IMR-90 (cell line): ENCODE measurements around the gene GCNT2. TPM values are rescaled to one million over a fixed set of nuclear protein-coding genes. Genes with fewer than 3 reads are reported as not detected.
A peak's percentile ranks its signal among the peaks of the same experiment; 100 is the strongest.

Experiments used
- ATAC-seq: fragments of 200-7000 bp; cut with Tn5 transposase; 2 replicates; pipeline ENCODE4 v1.9.1; 2020; ENCODE audit warnings: low read depth, mild to moderate bottlenecking, moderate library complexity
- BruUV-seq: library from RNA; stranded (reverse); fragments of 400-500 nt; replicated peaks from 2 replicates; lab custom pipeline; 2021; lab: Mats Ljungman, UMichigan
- CTCF ChIA-PET: fragments of 300-600 bp; formaldehyde crosslinking; extraction: SDS; loops from one replicate; lab custom pipeline; 2021; ENCODE audit warnings: antibody characterized with exemption; lab: Yijun Ruan, JAX
- POLR2A ChIA-PET: fragments of 300-600 bp; sonication (Branson Sonifier 250); formaldehyde crosslinking; loops from one replicate; lab custom pipeline; 2022; ENCODE audit warnings: antibody characterized with exemption; ENCODE audit not compliant: unreplicated experiment; lab: Charles Lee
- DNase-seq: peaks from one replicate; pipeline ENCODE4 v3.0.0; 2013
- H2AFZ ChIP-seq: replicated peaks from 2 replicates; pipeline ENCODE3; 2013; ENCODE audit warnings: low read length, mild to moderate bottlenecking; ENCODE audit not compliant: poor library complexity
- H2AK5ac ChIP-seq: 2 replicates; pipeline ENCODE4 v1.6.1; 2013; ENCODE audit warnings: low read depth, low read length, inconsistent platforms
- H2AK9ac ChIP-seq: replicated peaks from 2 replicates; pipeline ENCODE3; 2013; ENCODE audit warnings: mild to moderate bottlenecking, low read depth, low read length, moderate library complexity; ENCODE audit not compliant: poor library complexity
- H2BK120ac ChIP-seq: 2 replicates; pipeline ENCODE4 v1.6.1; 2013; ENCODE audit warnings: low read depth, low read length, inconsistent platforms
- H2BK15ac ChIP-seq: 3 replicates; pipeline ENCODE4 v1.6.1; 2013; ENCODE audit warnings: low read depth, low read length, inconsistent platforms
- H2BK20ac ChIP-seq: 2 replicates; pipeline ENCODE4 v1.6.1; 2013; ENCODE audit warnings: low read depth, mild to moderate bottlenecking, inconsistent platforms, low read length, moderate library complexity
- H2BK5ac ChIP-seq: 2 replicates; pipeline ENCODE4 v1.6.1; 2013; ENCODE audit warnings: mild to moderate bottlenecking, low read depth, low read length, inconsistent platforms; ENCODE audit not compliant: poor library complexity, severe bottlenecking
- H3K14ac ChIP-seq: replicated peaks from 2 replicates; pipeline ENCODE4 v1.6.1; 2013; ENCODE audit warnings: low read depth, low read length, inconsistent platforms
- H3K18ac ChIP-seq: 2 replicates; pipeline ENCODE4 v1.6.1; 2013; ENCODE audit warnings: low read depth, low read length, control low read depth
- H3K23ac ChIP-seq: 2 replicates; pipeline ENCODE4 v1.6.1; 2013; ENCODE audit warnings: low read depth, low read length, inconsistent platforms
- H3K27ac ChIP-seq: 2 replicates; pipeline ENCODE4 v1.5.1; 2013; ENCODE audit warnings: mild to moderate bottlenecking, control low read depth, low read length; ENCODE audit not compliant: insufficient read depth
- H3K27me3 ChIP-seq: 2 replicates; pipeline ENCODE4 v1.6.1; 2013; ENCODE audit warnings: low read length; ENCODE audit not compliant: control insufficient read depth, insufficient read depth
- H3K36me3 ChIP-seq: 2 replicates; pipeline ENCODE4 v1.6.1; 2013; ENCODE audit warnings: low read length, mixed read lengths; ENCODE audit not compliant: control insufficient read depth, insufficient read depth
- H3K4ac ChIP-seq: 2 replicates; pipeline ENCODE4 v1.6.1; 2013; ENCODE audit warnings: low read depth, low read length, inconsistent platforms
- H3K4me1 ChIP-seq: 2 replicates; pipeline ENCODE4 v1.6.1; 2013; ENCODE audit warnings: low read length, mixed read lengths; ENCODE audit not compliant: control insufficient read depth, insufficient read depth
- H3K4me2 ChIP-seq: 2 replicates; pipeline ENCODE4 v1.6.1; 2013; ENCODE audit warnings: low read depth, mild to moderate bottlenecking, control low read depth, low read length, moderate library complexity
- H3K4me3 ChIP-seq: 2 replicates; pipeline ENCODE4 v1.5.1; 2013; ENCODE audit warnings: low read depth, mild to moderate bottlenecking, control low read depth, low read length, moderate library complexity; ENCODE audit not compliant: insufficient read depth
- H3K56ac ChIP-seq: 2 replicates; pipeline ENCODE4 v1.6.1; 2013; ENCODE audit warnings: low read length, inconsistent platforms; ENCODE audit not compliant: insufficient read depth; ENCODE audit errors: extremely low read depth
- H3K79me1 ChIP-seq, 2 experiments: 2 replicates each; pipeline ENCODE4 v1.6.1; 2013; ENCODE audit warnings: low read length in 2 of 2, inconsistent platforms in 1 of 2, low read depth in 1 of 2
- H3K9ac ChIP-seq: 2 replicates; pipeline ENCODE4 v1.6.1; 2013; ENCODE audit warnings: low read depth, low read length, control low read depth
- H3K9me1 ChIP-seq: 2 replicates; pipeline ENCODE4 v1.6.1; 2013; ENCODE audit warnings: low read length, inconsistent platforms; ENCODE audit not compliant: insufficient read depth
- H3K9me3 ChIP-seq: 2 replicates; pipeline ENCODE4 v1.6.1; 2013; ENCODE audit warnings: low read length; ENCODE audit not compliant: control insufficient read depth, insufficient read depth
- H4K20me1 ChIP-seq: 2 replicates; pipeline ENCODE4 v1.6.1; 2013; ENCODE audit warnings: low read length, inconsistent platforms; ENCODE audit not compliant: insufficient read depth
- H4K5ac ChIP-seq: 2 replicates; pipeline ENCODE4 v1.6.1; 2013; ENCODE audit warnings: mild to moderate bottlenecking, low read depth, low read length, control low read depth
- H4K8ac ChIP-seq, 2 experiments: 2 replicates each; pipeline ENCODE4 v1.6.1; 2013; ENCODE audit warnings: low read depth in 2 of 2, low read length in 2 of 2, control low read depth in 1 of 2, inconsistent platforms in 1 of 2
- H4K91ac ChIP-seq: 2 replicates; pipeline ENCODE4 v1.6.1; 2013; ENCODE audit warnings: low read depth, low read length, inconsistent platforms; ENCODE audit not compliant: insufficient read depth
- POLR2A ChIP-seq: IDR thresholded peaks from 2 replicates; pipeline ENCODE4 v1.6.1; 2012; ENCODE audit warnings: mild to moderate bottlenecking, low read depth, low read length
- WGBS, 2 experiments: methylation state at CpG; one replicate each; pipeline versions ENCODE4 v1.1.5 to v1.1.7; 2013; ENCODE audit warnings: missing lambda C conversion rate in 2 of 2; ENCODE audit not compliant: insufficient read length in 1 of 2; ENCODE audit errors: extremely low coverage in 2 of 2; 5-methylcytosine and 5-hydroxymethylcytosine counted together
- dilution Hi-C: fragments of 300-500 bp; cut with HindIII; formaldehyde crosslinking; loops from one replicate; pipeline ENCODE4 v1.14.3; 2018; ENCODE audit warnings: low sequenced_read_pairs; ENCODE audit not compliant: unreplicated experiment
- in situ Hi-C: fragments of 300-500 bp; cut with MboI; formaldehyde crosslinking; loops from 3 replicates; pipeline ENCODE4 v1.14.3; 2019; ENCODE audit warnings: low sequenced_read_pairs, inconsistent platforms, mixed read lengths
- intact Hi-C: fragments of 100-400 bp; cut with micrococcal nuclease; formaldehyde crosslinking; loops from 2 replicates; pipeline ENCODE4 v1.10.0; 2022
- polyA plus RNA-seq, 3 experiments: library from polyadenylated mRNA; depleted of rRNA; stranded (reverse); fragments of >200 nt; gene quantifications; 2 replicates each; pipeline ENCODE4 v1.2.3, GENCODE V29; 2012; ENCODE audit warnings: low replicate concordance in 1 of 3
- total RNA-seq: library from RNA; depleted of rRNA; stranded (reverse); fragments of >200 nt; gene quantifications from 2 replicates; pipeline ENCODE4 v1.2.3, GENCODE V29; 2012

GCNT2 gene
- total and polyA plus RNA-seq, 2 of the 4 experiments (the other 2 are of a cell fraction) = 0.34 to 0.90 TPM

DNA sequence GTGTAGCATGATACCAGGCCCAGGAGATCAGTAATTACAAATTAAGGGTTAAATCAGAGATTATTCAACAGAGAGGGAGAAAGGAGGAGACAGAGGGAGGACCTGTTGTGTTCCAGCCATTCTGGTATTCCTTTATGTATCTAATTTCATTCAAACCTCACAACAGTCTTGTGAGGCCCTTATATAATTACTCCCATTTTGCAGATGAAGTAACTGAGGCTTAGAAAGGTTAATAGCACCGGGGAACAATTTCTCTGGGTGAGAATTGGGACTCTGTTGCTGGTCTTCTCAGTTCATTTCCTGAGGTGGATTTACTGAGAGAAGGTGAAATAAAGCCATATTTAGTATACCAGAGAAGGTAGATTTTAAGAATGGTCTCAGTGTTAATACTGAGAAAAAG, 106.6 kb downstream of the GCNT2 start:
- Histone ChIP-seq H3K27me3 (no peaks in the 10 kb centered on the region), H4K5ac (peak overlapping the region; percentile 63; the same call in 1 of the 2 replicates), H2BK5ac (no peak overlapping the region), H3K4me1 (no peaks in the 10 kb centered on the region), H4K20me1 (no peaks in the 10 kb centered on the region), H3K4ac (no peak overlapping the region), H3K79me1 (no peaks in the 10 kb centered on the region), H3K14ac (no peak overlapping the region), H3K9me1 (no peaks in the 10 kb centered on the region), H2AK9ac (no peak overlapping the region), H2BK120ac (no peak overlapping the region), H4K91ac (no peak overlapping the region), H3K18ac (no peak overlapping the region), H3K4me2 (no peak overlapping the region), H2BK20ac (no peak overlapping the region), H2AK5ac (no peak overlapping the region), H3K56ac (no peak overlapping the region), H4K8ac (no peak overlapping the region), H3K4me3 (no peak overlapping the region), H3K9ac (no peak overlapping the region), H2AFZ (no peak overlapping the region), H3K36me3 (no peaks in the 10 kb centered on the region), H3K27ac (no peak overlapping the region), H2BK15ac (no peak overlapping the region), H3K23ac (no peak overlapping the region), H3K9me3 (peaks cover 1% of the 10 kb centered on the region; the same call in 1 of the 2 replicates)
- WGBS, 2 experiments = no CpG with 5 or more reads among the region's 1 CpG
- BruUV-seq = no TSS peak
- in situ Hi-C loops = no loop called here
- dilution Hi-C loops = no loop called here
- no peak for ATAC-seq
- intact Hi-C loops = loop anchor here (2.0 kb wide), 1 partner anchor 75 kb away; no protein-coding TSS in a partner anchor
- no peak for DNase-seq
- CTCF ChIA-PET = no interaction called here
- no peak for TF ChIP-seq POLR2A
- POLR2A ChIA-PET = no interaction called here
